Esophagus (tissue), 2 donors: Measurements from ENCODE around the gene OAT. TPM values are rescaled to one million over a fixed set of nuclear protein-coding genes. Genes with fewer than 3 reads are reported as not detected.
A peak's percentile ranks its signal among the peaks of the same experiment; 100 is the strongest.

Source experiments
- H3K27ac ChIP-seq, 2 donors: one replicate each; pipeline ENCODE4 v1.5.1; 2013; ENCODE audit warnings: low read depth in 2 of 2, mild to moderate bottlenecking in 2 of 2, inconsistent platforms in 1 of 2, low read length in 1 of 2, moderate library complexity in 1 of 2
- H3K27me3 ChIP-seq, 2 donors: one replicate each; pipeline ENCODE4 v1.6.1; 2013; ENCODE audit warnings: low read length in 2 of 2, control low read depth in 1 of 2, mild to moderate bottlenecking in 1 of 2; ENCODE audit not compliant: insufficient read depth in 2 of 2, control insufficient read depth in 1 of 2
- H3K36me3 ChIP-seq, 2 donors: one replicate each; pipeline ENCODE4 v1.6.1; 2013; ENCODE audit warnings: low read length in 1 of 2; ENCODE audit not compliant: control insufficient read depth in 2 of 2, insufficient read depth in 2 of 2
- H3K4me1 ChIP-seq, 2 donors: one replicate each; pipeline ENCODE4 v1.6.1; 2013; ENCODE audit warnings: low read length in 1 of 2; ENCODE audit not compliant: control insufficient read depth in 2 of 2, insufficient read depth in 2 of 2
- H3K4me3 ChIP-seq, 2 donors: one replicate each; pipeline ENCODE4 v1.5.1; 2013; ENCODE audit warnings: low read length in 2 of 2, mild to moderate bottlenecking in 2 of 2, low read depth in 1 of 2, moderate library complexity in 1 of 2
- H3K9me3 ChIP-seq, 2 donors: one replicate each; pipeline ENCODE4 v1.6.1; 2013; ENCODE audit warnings: mild to moderate bottlenecking in 2 of 2, low read depth in 1 of 2, low read length in 1 of 2, moderate library complexity in 1 of 2; ENCODE audit not compliant: control insufficient read depth in 2 of 2, insufficient read depth in 1 of 2
- WGBS, 2 donors: extraction: QIAGEN DNeasy Blood & Tissue Kit; methylation state at CpG; one replicate each; pipeline ENCODE4 v1.1.7; 2013; 5-methylcytosine and 5-hydroxymethylcytosine counted together
- polyA plus RNA-seq, 2 donors: library from polyadenylated mRNA; stranded (reverse); fragments of 200-250 nt; gene quantifications; one replicate each; pipeline ENCODE4 v1.2.3, GENCODE V29; 2013
- donor health status: healthy with polysubstance abuse.
- donor health status: Bipolar disorder and iron deficiency.

The OAT gene
- polyA plus RNA-seq, 2 donors: 46.3 to 99.7 TPM

GRCh38 chr10:124390471-124391187 lies 28.1 kb downstream of the OAT start:
- WGBS, 2 donors: 77 to 92% methylated on average over 3 of the region's 3 CpGs
- no peaks in the 10 kb centered on the region for H3K27me3 ChIP-seq

GRCh38 chr10:124389613-124390361 lies 28.9 kb downstream of the OAT start:
- peaks cover 0 to 5% of the 10 kb centered on the region in 2 donors for H3K4me1 ChIP-seq
- H3K36me3 ChIP-seq: no peaks in the 10 kb centered on the region
- 68 to 70% methylated on average over 25 to 26 of the region's 26 CpGs for WGBS, 2 donors
- no peaks in the 10 kb centered on the region for H3K27me3 ChIP-seq
- H3K9me3 ChIP-seq: no peaks in the 10 kb centered on the region
- H3K4me3 ChIP-seq: no peak overlapping the region
- H3K27ac ChIP-seq: no peak overlapping the region

More at GRCh38 chr10:124390471-124391187, 28.1 kb downstream of the OAT start:
- Histone ChIP-seq H3K36me3 (no peaks in the 10 kb centered on the region), H3K27ac (no peak overlapping the region), H3K9me3 (no peaks in the 10 kb centered on the region), H3K4me1 (peaks cover 0 to 5% of the 10 kb centered on the region in 2 donors), H3K4me3 (no peak overlapping the region)

- Histone ChIP-seq H3K4me1 (peaks cover 0 to 5% of the 10 kb centered on the region in 2 donors), H3K27me3 (no peaks in the 10 kb centered on the region), H3K9me3 (no peaks in the 10 kb centered on the region), H3K4me3 (peak overlapping the region; percentile 9 to 45), H3K27ac (no peak overlapping the region), H3K36me3 (no peaks in the 10 kb centered on the region)
- WGBS, 2 donors: 5 to 8% methylated on average over 64 to 74 of the region's 74 CpGs
These were observed 29.7 kb downstream of the OAT start for GRCh38 chr10:124388823-124389612.

- Histone ChIP-seq H3K4me1 (peaks cover 0 to 5% of the 10 kb centered on the region in 2 donors), H3K36me3 (no peaks in the 10 kb centered on the region), H3K9me3 (no peaks in the 10 kb centered on the region), H3K27ac (no peak overlapping the region), H3K27me3 (no peaks in the 10 kb centered on the region), H3K4me3 (no peak overlapping the region)
- 75 to 82% methylated on average over 9 of the region's 9 CpGs for WGBS, 2 donors
These were observed 30.3 kb downstream of the OAT start for GRCh38 chr10:124388476-124388822.

- H3K27ac ChIP-seq: no peak overlapping the region
- H3K36me3 ChIP-seq: no peaks in the 10 kb centered on the region
- H3K9me3 ChIP-seq: no peaks in the 10 kb centered on the region
- 74 to 81% methylated on average over 10 of the region's 10 CpGs for WGBS, 2 donors
- peaks cover 0 to 5% of the 10 kb centered on the region in 2 donors for H3K4me1 ChIP-seq
- H3K4me3 ChIP-seq: no peak overlapping the region
- H3K27me3 ChIP-seq: no peaks in the 10 kb centered on the region
These were observed 31.4 kb downstream of the OAT start for GRCh38 chr10:124387078-124387874.

GRCh38 chr10:124386186-124387077 lies 32.3 kb downstream of the OAT start:
- Histone ChIP-seq H3K27ac (no peak overlapping the region), H3K9me3 (no peaks in the 10 kb centered on the region), H3K4me3 (no peak overlapping the region), H3K36me3 (no peaks in the 10 kb centered on the region), H3K4me1 (peaks cover 0 to 5% of the 10 kb centered on the region in 2 donors), H3K27me3 (no peaks in the 10 kb centered on the region)
- 86 to 88% methylated on average over 20 to 21 of the region's 21 CpGs for WGBS, 2 donors

GRCh38 chr10:124385627-124386185 lies 33.0 kb downstream of the OAT start:
- no peaks in the 10 kb centered on the region for H3K27me3 ChIP-seq
- no peak overlapping the region for H3K27ac ChIP-seq
- H3K4me1 ChIP-seq: peaks cover 0 to 5% of the 10 kb centered on the region in 2 donors
- H3K36me3 ChIP-seq: no peaks in the 10 kb centered on the region
- no peaks in the 10 kb centered on the region for H3K9me3 ChIP-seq
- WGBS, 2 donors: 88 to 96% methylated on average over 12 of the region's 12 CpGs
- no peak overlapping the region for H3K4me3 ChIP-seq

GRCh38 chr10:124384591-124385190 lies 34.0 kb downstream of the OAT start:
- no peaks in the 10 kb centered on the region for H3K9me3 ChIP-seq
- H3K27ac ChIP-seq: no peak overlapping the region
- H3K4me3 ChIP-seq: no peak overlapping the region
- 92 to 95% methylated on average over 7 of the region's 7 CpGs for WGBS, 2 donors
- H3K27me3 ChIP-seq: no peaks in the 10 kb centered on the region
- peaks cover 0 to 5% of the 10 kb centered on the region in 2 donors for H3K4me1 ChIP-seq
- no peaks in the 10 kb centered on the region for H3K36me3 ChIP-seq
